ENCODE measurements around the gene PLEKHA6. TPM values are rescaled to one million over a fixed set of nuclear protein-coding genes. Genes with fewer than 3 reads are reported as not detected.

The PLEKHA6 gene
- total RNA-seq, 2 experiments from 2014 or later, result 0.53 to 0.82 TPM

DNA sequence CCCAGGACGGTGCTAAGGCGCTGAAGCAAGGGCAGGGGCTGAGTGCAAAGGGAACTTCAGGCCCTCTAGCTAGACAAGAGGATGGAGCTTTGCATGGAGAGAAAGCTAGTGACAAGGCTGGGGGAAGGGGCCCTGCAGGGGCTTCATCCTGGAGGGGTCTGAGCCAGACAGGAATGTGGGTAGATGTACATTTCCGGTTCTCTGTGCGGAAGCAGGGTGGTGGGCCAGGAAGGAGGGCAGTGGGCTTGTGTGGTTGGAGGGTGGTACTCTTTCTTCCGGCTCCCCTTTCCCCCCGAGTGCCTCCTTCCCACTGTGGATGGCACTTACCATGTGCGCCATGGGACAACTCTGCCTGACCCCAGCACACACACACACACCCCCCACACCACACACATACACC, 165.0 kb downstream of the PLEKHA6 start:
- Mint-ChIP-seq H3K27me3 (peaks cover 23% of the 10 kb centered on the region), H3K9me3 (no peaks in the 10 kb centered on the region), H3K27ac (no peak overlapping the region), H3K4me1 (ENCODE audit: low read depth) (peaks cover 16% of the 10 kb centered on the region), H3K36me3 (ENCODE audit: low read depth) (no peaks in the 10 kb centered on the region), H3K4me3 (no peak overlapping the region)
- intact Hi-C loops (cut with DNase I, micrococcal nuclease), result no loop called here
- TF ChIP-seq, protein P1, sequence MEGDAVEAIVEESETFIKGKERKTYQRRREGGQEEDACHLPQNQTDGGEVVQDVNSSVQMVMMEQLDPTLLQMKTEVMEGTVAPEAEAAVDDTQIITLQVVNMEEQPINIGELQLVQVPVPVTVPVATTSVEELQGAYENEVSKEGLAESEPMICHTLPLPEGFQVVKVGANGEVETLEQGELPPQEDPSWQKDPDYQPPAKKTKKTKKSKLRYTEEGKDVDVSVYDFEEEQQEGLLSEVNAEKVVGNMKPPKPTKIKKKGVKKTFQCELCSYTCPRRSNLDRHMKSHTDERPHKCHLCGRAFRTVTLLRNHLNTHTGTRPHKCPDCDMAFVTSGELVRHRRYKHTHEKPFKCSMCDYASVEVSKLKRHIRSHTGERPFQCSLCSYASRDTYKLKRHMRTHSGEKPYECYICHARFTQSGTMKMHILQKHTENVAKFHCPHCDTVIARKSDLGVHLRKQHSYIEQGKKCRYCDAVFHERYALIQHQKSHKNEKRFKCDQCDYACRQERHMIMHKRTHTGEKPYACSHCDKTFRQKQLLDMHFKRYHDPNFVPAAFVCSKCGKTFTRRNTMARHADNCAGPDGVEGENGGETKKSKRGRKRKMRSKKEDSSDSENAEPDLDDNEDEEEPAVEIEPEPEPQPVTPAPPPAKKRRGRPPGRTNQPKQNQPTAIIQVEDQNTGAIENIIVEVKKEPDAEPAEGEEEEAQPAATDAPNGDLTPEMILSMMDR (IDR thresholded peaks at IDR 0.05), result no peak
- Histone ChIP-seq H3K4me1 (ENCODE audit: insufficient read depth, low read length) (peaks cover 11% of the 10 kb centered on the region), H3K27me3 (ENCODE audit: control insufficient read depth in 1 of 2, insufficient read depth in 2 of 2, low read length in 2 of 2) (peaks cover 0 to 11% of the 10 kb centered on the region in 2 experiments), H3K9me3 (ENCODE audit: control insufficient read depth in 1 of 2, insufficient read depth in 1 of 2, low read length in 2 of 2) (no peaks in the 10 kb centered on the region), H3K4me3 (ENCODE audit: low read length) (no peak overlapping the region), H3K36me3 (ENCODE audit: insufficient read depth, low read length) (no peaks in the 10 kb centered on the region), H3K27ac (ENCODE audit: low read depth in 1 of 2, low read length in 2 of 2) (no peak overlapping the region)
- POLR2A ChIA-PET, result no interaction called here
- CTCF ChIA-PET, result no interaction called here
- ATAC-seq (ENCODE audit: poor library complexity) (no peak), DNase-seq (no peak)

DNA sequence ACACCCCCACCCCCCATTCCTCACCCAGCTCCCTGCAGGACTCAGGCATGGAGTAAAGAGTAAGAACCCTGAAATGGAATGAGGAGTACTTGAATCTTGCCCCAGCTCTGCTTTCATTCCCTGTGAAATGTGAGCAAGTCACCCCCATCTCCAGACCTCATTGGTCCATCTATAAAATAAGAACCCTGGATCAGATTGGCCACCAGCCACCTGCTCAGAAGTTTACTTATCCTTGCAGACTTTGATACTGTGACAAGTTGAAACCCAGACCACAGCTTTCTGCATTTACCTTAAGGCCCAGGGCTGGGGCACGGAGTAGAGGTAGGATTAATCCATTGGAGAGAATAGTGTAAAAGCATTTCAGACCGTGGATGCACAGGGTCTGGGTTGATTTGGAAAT, 165.6 kb downstream of the PLEKHA6 start:
- CTCF ChIA-PET, result no interaction called here

DNA sequence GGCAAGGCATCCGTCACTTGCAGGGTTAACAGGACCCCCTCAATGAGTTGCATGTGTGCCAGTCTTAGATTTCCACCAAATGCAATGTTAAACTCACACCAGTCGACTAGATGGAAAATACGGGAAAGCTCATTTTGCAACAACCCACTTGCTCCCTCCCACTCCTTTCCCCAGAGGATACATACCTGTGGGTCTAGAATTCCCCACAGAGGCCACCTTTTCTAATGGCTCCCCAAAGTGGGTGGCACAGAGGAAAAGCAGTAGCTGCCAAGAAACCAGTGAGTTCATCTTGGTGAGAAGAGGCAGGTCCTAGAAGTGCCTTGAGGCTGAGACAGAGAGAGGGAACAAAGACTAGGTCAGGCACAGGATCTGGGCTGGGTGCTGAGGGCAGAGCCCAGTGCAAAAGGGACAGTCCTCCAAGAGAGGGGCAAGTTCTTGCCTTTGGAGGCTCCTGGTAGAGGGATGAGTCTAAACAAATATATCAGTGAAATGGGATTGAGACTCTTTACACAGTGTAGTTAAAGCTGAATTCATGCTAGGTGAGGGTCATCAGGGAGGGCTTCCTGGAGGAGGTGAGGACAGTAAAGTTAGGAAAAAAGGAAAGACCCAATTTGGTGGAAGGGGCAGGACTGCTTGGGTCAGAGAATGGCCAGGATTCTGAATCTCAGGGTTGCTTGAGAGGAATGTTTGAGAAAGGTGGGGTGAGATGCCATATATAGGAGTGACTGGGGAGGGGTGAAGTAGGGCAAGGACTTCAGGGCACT, 167.0 kb downstream of the PLEKHA6 start:
- Mint-ChIP-seq H3K27ac (no peak overlapping the region), H3K9me3 (no peaks in the 10 kb centered on the region), H3K4me3 (no peak overlapping the region), H3K4me1 (ENCODE audit: low read depth) (peaks cover 23% of the 10 kb centered on the region), H3K36me3 (ENCODE audit: low read depth) (no peaks in the 10 kb centered on the region), H3K27me3 (peaks cover 37% of the 10 kb centered on the region)
- no peaks in the 10 kb centered on the region for H3K9me3 ChIP-seq (ENCODE audit: control insufficient read depth in 1 of 2, insufficient read depth in 1 of 2, low read length in 2 of 2)
- ATAC-seq (ENCODE audit: poor library complexity) (no peak), DNase-seq (no peak)
- H3K36me3 ChIP-seq (ENCODE audit: insufficient read depth, low read length), result no peaks in the 10 kb centered on the region
- H3K4me1 ChIP-seq (ENCODE audit: insufficient read depth, low read length), result peaks cover 22% of the 10 kb centered on the region
- TF ChIP-seq, protein P1 (IDR thresholded peaks at IDR 0.05), result no peak
- H3K4me3 ChIP-seq (ENCODE audit: low read length), result no peak overlapping the region
- ChIA-PET POLR2A (interaction anchor here (1.3 kb wide), 1 partner anchor 41 kb away, joined by 3 read pairs; the partner anchor contains the start of gene ETNK2), CTCF (interaction anchor here (1.0 kb wide), 1 partner anchor 15 kb away, joined by 4 read pairs; no protein-coding TSS in a partner anchor)
- peaks cover 12 to 30% of the 10 kb centered on the region in 2 experiments for H3K27me3 ChIP-seq (ENCODE audit: control insufficient read depth in 1 of 2, insufficient read depth in 2 of 2, low read length in 2 of 2)
- intact Hi-C loops (cut with DNase I, micrococcal nuclease), result no loop called here
- no peak overlapping the region for H3K27ac ChIP-seq (ENCODE audit: low read depth in 1 of 2, low read length in 2 of 2)

More for the DNA sequence above, 165.6 kb downstream of the PLEKHA6 start:
- Histone ChIP-seq H3K27ac (ENCODE audit: low read depth in 1 of 2, low read length in 2 of 2) (no peak overlapping the region), H3K9me3 (ENCODE audit: control insufficient read depth in 1 of 2, insufficient read depth in 1 of 2, low read length in 2 of 2) (no peaks in the 10 kb centered on the region), H3K27me3 (ENCODE audit: control insufficient read depth in 1 of 2, insufficient read depth in 2 of 2, low read length in 2 of 2) (peaks cover under 1 to 18% of the 10 kb centered on the region in 2 experiments), H3K36me3 (ENCODE audit: insufficient read depth, low read length) (no peaks in the 10 kb centered on the region), H3K4me1 (ENCODE audit: insufficient read depth, low read length) (peaks cover 16% of the 10 kb centered on the region), H3K4me3 (ENCODE audit: low read length) (no peak overlapping the region)
- H3K27ac Mint-ChIP-seq, result no peak overlapping the region
- no peak overlapping the region for H3K4me3 Mint-ChIP-seq
- H3K9me3 Mint-ChIP-seq, result no peaks in the 10 kb centered on the region
- ATAC-seq (ENCODE audit: poor library complexity) (no peak), DNase-seq (no peak)
- intact Hi-C loops (cut with DNase I, micrococcal nuclease), result no loop called here
- peaks cover 30% of the 10 kb centered on the region for H3K27me3 Mint-ChIP-seq
- peaks cover 22% of the 10 kb centered on the region for H3K4me1 Mint-ChIP-seq (ENCODE audit: low read depth)
- POLR2A ChIA-PET, result interaction anchor here (1.3 kb wide), 1 partner anchor 43 kb away, joined by 3 read pairs; the partner anchor contains the start of gene ETNK2
- H3K36me3 Mint-ChIP-seq (ENCODE audit: low read depth), result no peaks in the 10 kb centered on the region
- TF ChIP-seq, protein P1 (IDR thresholded peaks at IDR 0.05), result no peak

Measured in CD4-positive, alpha-beta T cell (primary cell).